ENCODE data around the gene KLF7. TPM values are rescaled to one million over a fixed set of nuclear protein-coding genes. Genes with fewer than 3 reads are reported as not detected.

KLF7 gene
- total RNA-seq, 1 donor from 2014 or later, result 52.6 TPM

DNA sequence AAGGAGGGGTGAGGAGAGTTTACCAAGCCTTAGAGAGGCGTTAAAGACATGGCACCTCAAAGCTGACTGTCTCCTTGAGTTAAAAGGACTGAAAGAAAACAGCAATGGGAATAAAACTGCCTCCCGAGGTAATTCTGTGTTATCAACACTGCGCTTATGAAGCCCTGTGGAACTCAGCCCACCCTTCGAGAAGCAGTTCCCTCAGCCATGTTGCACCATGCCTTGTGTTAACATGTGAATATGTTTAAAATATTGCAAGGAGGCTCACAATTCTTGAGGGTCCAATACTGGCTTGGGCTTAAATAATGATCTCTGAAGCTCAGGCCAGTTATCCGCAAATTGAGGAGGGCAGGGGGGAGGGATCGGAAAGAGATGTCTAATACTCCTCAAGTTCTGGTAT lies 14.7 kb downstream of the KLF7 start:
- FAIRE-seq (no peak), DNase-seq (ENCODE audit: low spot score in 2 of 2) (no peak)

DNA sequence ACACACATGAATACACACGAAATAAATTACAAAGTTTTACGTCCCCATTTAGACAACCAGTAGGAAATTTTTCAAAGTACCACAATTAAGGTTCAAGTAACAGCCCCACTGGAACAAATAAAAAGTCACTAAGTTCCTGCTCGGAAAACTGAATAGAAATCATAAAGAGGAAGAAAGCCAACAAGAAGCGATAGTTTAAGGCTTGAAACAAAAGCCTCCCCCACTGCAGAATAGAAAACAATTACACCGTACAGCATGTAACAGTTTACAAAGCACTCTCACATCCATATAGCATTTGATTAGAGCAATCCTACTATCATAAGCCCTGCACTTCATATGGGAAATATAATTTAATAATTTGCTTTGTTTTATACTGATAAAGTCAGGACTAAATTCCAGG lies 15.5 kb downstream of the KLF7 start:
- DNase-seq (ENCODE audit: low spot score in 2 of 2) (no peak), FAIRE-seq (no peak)

DNA sequence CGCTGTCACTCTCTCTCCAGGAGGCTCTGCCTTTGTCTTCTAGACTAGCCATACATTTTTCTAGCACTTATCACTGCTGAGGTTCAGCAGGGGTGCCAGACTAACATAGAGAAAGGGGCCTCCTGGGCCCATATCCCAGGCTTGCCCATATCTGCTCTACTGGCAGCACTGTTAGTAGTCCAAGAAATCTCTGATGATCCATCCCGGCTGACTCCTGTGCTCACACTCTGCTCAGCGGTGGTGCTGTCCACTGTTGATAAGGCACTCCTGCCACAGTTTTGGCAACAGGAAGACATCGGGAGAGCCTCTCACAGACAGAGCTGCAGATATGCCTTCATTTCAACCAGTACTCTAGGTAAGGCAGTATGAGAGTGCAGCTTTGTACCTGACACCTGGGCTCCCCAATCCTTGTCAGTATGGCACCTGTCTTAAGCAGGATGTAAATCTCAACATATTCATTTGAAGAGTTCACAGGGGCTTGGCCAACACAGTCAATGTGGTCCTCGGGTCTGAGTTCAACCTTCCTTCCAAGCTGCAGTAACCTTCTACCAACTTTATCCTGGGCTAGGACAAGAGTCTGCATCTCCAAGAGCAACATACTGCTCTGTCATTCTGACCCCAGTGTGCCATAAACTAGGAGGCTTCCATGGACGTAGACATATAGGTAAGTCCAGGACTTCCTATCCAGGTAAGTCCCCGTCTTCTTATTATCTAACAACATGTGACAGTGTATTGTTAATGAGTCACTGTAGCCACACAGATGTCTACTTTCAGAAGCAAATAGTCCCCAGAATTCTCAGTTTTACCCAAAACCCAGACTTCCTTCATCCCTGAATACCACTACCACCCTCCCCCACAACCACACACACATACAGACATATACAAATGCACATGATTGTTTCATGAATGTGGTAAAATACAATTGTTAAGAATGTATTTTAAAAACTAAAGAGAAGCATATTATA lies 16.2 kb downstream of the KLF7 start:
- FAIRE-seq, result no peak

DNA sequence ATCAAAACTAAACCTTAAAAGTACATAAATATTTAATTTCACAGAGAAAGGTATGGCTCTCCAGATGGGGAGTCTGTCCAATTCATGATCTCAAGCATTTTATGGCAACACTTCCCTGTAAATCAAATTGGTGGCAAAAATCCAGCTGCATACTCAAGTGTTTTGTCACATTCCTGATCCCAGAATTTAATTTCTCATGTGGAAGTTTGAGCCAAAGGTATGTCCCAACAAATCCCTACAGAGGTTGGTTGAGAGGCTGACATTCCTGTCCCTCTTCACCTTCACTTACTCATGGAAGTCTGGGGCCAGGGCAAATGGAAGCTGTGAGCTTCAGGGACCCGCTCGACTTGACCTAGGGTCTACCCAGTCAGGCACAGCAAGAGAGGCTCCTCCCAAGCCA lies 17.7 kb downstream of the KLF7 start:
- no peak for DNase-seq (ENCODE audit: low spot score in 2 of 2)
- no peak for FAIRE-seq

More for the DNA sequence above, 16.2 kb downstream of the KLF7 start:
- no peak for DNase-seq (ENCODE audit: low spot score in 2 of 2)

DNA sequence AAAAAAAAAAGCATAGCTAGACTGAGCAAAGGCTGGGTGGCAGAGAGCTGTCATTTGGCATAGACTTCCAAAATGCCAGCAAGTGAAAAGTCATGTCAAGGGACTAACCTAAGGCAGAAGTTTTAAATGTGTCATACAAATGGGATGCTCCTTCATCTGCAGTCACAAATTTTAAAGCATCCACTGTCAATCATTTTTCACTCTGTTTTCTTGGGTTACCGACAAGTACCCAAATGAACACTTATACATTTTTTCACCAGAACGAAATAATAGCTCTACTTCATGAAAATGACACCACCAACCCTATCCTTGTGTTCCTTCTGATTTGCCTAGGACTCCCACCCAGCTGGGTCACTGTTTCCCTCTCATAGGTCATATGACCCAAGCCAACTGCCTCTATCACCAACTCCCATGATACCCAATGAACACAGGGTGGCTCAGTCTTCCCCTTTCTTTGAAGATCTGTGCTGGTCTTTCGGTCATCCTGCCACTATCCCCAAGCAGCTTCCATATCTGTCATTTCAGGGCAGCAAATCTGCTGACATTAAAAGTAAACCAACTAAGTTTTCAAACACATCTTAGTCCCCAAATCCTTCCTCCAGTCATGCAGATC lies 21.5 kb downstream of the KLF7 start:
- FAIRE-seq (no peak), DNase-seq (ENCODE audit: low spot score in 2 of 2) (no peak)

- FAIRE-seq, result peak; percentile 6
- DNase-seq (ENCODE audit: low spot score in 2 of 2), result no peak
These were observed 22.3 kb downstream of the KLF7 start for GRCh38 chr2:207143215-207144172.

GRCh38 chr2:207142461-207142860 lies 23.3 kb downstream of the KLF7 start:
- DNase-seq (ENCODE audit: low spot score in 2 of 2) (no peak), FAIRE-seq (no peak)

DNA sequence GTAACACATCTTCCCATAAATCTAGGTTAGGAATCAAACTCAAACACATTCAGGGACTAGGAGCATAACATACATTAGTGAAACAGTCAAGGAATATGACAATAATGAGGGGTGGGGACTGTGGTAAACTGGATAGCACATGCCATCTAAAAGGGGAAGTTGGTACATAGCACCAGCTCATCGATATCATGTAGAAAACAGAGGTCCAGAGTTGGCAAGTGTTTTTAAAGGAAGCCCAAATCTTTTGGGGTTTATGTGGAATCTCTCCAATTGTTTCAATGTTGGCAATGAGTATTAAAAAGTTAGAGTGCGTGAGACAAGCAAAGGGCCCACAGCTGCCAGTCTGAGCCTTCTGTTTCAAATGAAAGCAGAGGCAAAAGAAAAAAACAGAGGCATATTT lies 24.4 kb downstream of the KLF7 start:
- FAIRE-seq (no peak), DNase-seq (ENCODE audit: low spot score in 2 of 2) (no peak)

GRCh38 chr2:207140265-207140664 lies 25.5 kb downstream of the KLF7 start:
- no peak for DNase-seq (ENCODE audit: low spot score in 2 of 2)
- no peak for FAIRE-seq

- FAIRE-seq (no peak), DNase-seq (ENCODE audit: low spot score in 2 of 2) (no peak)
These were observed 26.2 kb downstream of the KLF7 start for GRCh38 chr2:207139552-207139951.

- DNase-seq (ENCODE audit: low spot score in 2 of 2), result no peak
- no peak for FAIRE-seq
These were observed 27.0 kb downstream of the KLF7 start for GRCh38 chr2:207138627-207139297.

DNA sequence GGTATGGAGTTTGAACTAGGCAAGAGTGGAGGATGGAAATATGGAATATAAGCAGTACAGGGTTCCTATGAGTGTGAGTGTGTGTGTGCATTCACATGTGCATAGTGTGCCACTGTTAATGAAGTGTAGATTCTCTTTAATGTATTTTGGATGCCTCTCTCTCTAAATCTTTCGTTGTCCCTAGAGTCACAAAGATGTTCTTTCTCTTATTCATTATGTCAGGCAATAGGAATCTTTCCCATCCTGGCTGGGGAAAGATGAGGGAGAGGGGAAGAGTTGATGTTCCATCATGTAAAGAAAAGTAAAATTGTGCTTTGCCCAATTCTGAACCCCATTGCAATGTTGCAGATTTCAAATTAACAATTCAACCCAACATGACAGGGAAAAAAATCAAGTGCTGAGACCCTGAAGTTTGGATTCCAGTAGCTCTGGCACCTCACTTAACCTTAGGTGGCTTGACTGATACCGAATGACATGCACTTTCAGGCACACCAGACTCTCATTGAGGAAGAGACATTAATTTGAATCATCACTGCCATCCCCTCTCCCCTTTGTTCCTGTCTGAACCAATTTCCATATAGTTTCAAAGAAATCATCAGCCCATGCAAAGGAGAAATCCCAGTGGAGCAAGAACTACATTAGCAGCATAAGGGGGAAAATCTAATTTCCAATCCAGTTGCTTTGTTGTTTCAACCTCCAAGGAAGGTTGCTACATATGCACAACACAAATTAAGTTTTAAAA lies 28.0 kb downstream of the KLF7 start:
- DNase-seq (ENCODE audit: low spot score in 2 of 2) (no peak), FAIRE-seq (no peak)

DNA sequence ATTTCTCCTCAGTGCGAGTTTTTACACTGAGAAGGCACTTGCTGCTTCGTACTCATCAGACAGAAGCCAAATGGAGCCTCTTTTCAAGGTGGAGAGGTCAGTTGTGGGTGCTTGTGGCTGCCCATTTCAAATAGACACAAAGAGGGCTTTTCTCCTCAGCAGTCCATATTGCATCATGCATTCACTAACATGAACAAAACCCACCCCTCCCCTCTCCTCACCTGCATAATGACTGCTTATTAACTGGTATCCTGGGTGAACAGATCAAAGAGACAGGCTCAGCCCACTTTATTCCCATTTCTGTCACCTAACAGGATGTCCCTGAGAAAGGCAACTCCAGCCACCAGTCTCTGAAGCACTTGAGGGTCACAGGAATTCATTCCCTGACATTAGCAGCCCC lies 28.9 kb downstream of the KLF7 start:
- no peak for DNase-seq (ENCODE audit: low spot score in 2 of 2)
- FAIRE-seq, result no peak

DNA sequence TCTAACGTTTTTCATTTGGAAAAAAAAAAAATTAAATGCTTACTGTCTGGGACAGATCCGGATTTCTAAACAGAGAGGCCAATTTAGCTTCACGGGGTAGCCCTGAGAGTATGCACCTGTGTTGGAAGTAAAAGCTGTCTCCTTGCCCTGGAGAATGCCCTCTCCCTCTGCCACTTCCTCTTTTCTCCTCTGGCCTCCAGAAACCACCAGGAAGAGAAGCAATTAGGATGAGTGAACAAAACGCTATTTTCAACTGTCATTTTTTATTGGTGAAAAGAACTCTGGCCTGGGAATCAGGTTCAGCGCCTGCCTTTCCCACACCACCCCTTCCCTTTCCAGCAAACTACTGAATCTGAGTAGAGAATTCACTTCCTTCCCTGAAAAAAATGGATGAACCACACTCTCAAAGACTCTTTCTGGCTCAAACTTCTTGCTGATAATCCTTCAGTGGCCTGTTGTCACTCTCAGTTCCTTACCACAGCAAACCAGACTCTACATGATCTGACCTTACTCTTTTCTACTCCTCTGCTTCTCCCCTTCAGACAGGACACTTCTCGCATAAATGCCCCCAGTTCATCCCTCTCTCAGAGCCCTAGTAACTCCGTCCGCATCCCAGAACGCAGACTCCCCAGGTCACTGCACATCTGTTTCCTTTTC lies 29.8 kb downstream of the KLF7 start:
- FAIRE-seq, result no peak
- DNase-seq (ENCODE audit: low spot score in 2 of 2), result no peak

DNA sequence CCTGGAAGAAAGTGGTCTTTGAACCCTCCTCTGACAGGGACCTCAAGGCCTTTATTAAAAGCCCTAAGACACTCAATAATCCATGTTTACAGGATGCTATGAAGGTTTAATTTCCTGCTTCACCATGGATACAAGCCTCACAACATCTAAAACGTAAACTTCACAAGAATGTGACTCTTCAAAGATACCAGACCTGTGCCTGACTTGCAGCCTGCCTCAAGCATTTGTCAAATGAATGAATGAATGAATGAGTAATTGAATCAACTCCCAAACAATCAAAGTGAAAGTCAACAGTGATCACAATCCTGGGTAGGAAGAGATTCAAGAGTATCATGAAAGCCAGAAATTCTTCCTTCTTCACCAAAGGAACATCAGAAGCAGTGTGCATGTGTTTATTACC lies 30.4 kb downstream of the KLF7 start:
- no peak for FAIRE-seq

GRCh38 chr2:207133820-207134519 lies 31.8 kb downstream of the KLF7 start:
- FAIRE-seq (no peak), DNase-seq (ENCODE audit: low spot score in 2 of 2) (no peak)

More for the DNA sequence above, 30.4 kb downstream of the KLF7 start:
- no peak for DNase-seq (ENCODE audit: low spot score in 2 of 2)

DNA sequence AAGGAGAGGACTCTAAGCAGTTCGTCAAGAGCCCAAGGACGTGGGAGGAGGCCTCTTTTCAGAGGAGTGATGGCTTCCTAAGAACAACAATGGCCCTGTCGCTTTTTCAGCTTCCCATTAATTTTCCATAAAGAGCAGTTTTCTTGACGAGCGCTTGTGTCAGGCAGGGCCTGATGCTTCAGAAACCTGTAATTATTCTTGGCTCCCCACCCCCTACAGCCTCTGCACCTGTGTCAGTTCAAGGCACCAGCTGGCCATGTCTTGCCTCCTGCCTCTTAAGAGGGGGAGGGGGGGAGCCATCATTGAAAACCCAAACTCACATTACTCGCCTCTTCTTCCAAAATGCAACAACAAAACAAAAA lies 32.3 kb downstream of the KLF7 start:
- FAIRE-seq (no peak), DNase-seq (ENCODE audit: low spot score in 2 of 2) (no peak)

DNA sequence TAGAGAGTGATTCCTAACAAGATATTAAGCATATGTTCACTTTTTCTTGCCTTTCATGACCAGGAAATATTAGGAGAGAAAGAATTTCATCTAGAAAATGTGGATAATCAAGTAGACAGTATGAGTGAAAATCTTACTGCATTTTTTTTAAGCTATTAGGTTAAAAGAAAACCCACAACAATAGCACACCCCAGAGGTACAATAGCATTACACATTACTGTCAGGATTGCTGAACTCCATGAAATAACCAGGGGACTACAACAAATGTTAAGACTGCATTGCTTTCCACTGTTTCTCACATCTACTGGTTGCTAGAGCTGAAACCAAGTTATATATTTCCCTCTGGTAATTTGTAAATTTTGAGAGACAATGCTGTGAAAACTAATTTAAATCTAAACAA lies 33.7 kb downstream of the KLF7 start:
- FAIRE-seq (no peak), DNase-seq (ENCODE audit: low spot score in 2 of 2) (no peak)

Data from frontal cortex (tissue), 4 donors.